Glomerular endothelial cell (primary cell): Measurements from ENCODE around the gene MATR3. TPM values are rescaled to one million over a fixed set of nuclear protein-coding genes. Genes with fewer than 3 reads are reported as not detected.
"Not testable (repeated sequence)": the region's sequence is repeated elsewhere in the genome, so short reads cannot be mapped to it uniquely, and the experiment has no call there.

Experiments
- DNase-seq: peaks from one replicate; pipeline ENCODE4 v3.0.0-alpha.2; 2011; ENCODE audit warnings: low read depth, low spot score; ENCODE audit errors: extremely low read depth
- total RNA-seq: library from RNA; depleted of rRNA; stranded (reverse); fragments of >200 nt; gene quantifications from 2 replicates; pipeline ENCODE4 v1.2.3, GENCODE V29; 2015

MATR3 gene
- total RNA-seq, 1 donor from 2014 or later, result 187 TPM

GRCh38 chr5:139342423-139342723 is 48.8 kb downstream of the MATR3 start:
- DNase-seq, result no peak

- no peak for DNase-seq
Measured at GRCh38 chr5:139343476-139343875, 49.9 kb downstream of the MATR3 start.

DNA sequence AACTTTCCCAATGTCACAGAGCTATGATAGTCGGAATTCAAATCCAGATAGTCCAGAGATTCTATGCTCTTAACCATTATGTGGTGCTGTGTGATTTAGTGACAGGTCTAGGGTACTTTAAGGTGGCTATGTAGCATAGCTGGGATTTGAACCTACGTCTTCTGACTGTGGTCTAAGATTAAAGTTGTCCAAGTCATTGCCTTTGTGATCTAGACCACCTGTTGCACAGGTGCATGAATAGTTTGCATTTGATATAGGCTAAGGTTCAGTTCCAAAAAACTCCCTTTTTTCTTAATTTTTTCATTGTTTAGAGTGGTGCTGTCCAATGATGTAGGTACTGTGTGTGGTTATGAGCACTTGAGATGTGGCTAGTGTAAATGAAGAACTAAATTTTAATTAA is 50.6 kb downstream of the MATR3 start:
- DNase-seq, result no peak

- not testable (repeated sequence) for DNase-seq
Measured at GRCh38 chr5:139345442-139345841, 51.9 kb downstream of the MATR3 start.

DNA sequence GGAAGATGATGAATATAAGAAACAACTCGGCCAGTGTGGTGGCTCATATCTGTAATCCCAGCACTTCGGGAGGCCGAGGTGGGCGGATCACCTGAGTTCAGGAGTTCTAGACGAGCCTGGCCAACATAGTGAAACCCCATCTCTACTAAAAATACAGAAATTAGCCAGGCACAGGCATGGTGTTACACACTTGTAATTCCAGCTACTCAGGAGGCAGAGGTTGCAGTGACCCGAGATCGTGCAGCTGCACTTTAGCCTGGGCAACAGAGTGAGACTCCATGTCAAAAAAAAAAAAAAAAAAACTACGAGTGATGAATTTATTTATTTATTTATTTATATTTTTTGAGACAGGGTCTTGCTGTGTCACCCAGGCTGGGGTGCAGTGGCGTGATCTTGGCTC is 54.3 kb downstream of the MATR3 start:
- not testable (repeated sequence) for DNase-seq

DNA sequence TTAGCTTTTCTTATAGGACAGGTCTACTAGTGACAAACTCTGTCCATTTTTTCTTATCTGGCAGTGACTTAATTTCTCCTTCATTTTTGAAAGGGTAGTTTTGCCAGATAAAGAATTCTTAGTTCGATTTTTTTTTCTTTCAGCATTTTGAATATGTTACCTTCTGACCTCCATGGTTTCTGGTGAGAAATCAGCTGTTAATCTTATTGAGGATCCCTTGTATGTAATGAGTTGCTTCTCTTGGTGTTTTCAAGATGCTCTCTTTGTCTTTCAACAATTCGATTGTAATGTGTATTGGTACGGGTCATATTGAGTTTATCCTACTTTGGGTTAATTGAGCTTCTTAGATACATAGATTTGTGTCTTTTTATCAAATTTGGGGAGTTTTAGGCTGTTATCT is 60.6 kb downstream of the MATR3 start:
- no peak for DNase-seq

DNA sequence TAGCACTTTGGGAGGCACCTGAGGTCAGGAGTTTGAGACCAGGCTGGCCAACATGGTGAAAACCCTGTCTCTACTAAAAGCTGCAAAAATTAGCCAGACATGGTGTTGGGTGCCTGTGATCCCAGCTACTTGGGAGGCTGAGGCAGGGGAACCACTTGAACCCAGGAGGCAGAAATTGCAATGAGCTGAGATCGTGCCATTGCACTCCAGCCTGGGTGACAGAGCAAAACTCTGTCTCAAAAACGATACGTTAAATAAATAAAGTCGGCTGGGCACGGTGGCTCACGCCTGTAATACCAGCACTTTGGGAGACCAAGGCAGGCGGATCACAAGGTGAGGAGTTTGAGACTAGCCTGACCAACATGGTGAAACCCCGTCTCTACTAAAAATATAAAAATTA is 62.4 kb downstream of the MATR3 start:
- not testable (repeated sequence) for DNase-seq

DNA sequence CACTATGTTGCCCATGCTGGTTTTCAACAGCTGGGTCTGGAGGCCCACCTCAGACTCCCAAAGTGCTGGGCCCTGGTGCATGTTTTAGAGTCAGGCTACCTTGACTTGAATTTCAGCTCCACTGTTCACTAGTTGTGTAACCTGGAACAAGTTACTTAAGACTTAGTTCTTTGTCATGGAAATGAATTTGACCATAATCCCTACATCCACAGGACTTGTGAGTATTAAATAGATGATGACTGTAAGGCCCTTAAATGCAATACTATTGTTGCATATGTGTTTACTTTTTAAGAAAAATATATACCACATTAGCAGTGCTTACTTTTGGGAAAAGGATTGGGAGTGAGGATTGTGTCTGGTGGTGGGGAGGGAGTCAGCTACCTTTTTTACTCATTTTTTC is 64.5 kb downstream of the MATR3 start:
- no peak for DNase-seq

GRCh38 chr5:139360384-139360783 is 66.8 kb downstream of the MATR3 start:
- no peak for DNase-seq

DNA sequence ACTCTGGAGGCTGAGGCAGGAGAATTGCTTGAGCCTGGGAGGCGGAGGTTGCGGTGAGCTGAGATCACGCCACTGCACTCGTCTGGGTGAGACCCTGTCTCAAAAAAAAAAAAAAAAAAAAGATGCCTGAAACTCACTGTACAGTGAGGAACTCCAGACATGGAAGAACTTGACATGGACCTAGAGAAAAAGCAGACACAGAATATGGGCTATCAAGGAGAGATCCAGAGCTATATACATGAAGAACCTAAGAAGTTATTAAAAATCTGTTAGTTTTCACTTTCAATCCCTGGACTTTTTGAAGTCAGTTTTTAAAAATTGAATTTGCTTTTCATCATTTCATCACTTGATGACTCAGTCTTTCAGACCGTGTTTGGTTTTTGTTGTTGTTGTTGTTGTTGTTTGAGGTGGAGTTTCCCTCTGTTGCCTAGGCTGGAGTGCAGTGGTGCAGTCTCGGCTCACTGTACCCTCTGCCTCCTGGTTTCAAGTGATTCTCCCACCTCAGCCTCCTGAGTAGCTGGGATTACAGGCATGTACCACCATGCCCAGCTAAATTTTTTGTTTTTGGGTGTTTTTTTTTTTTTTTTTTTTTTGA is 68.4 kb downstream of the MATR3 start:
- no peak for DNase-seq

DNA sequence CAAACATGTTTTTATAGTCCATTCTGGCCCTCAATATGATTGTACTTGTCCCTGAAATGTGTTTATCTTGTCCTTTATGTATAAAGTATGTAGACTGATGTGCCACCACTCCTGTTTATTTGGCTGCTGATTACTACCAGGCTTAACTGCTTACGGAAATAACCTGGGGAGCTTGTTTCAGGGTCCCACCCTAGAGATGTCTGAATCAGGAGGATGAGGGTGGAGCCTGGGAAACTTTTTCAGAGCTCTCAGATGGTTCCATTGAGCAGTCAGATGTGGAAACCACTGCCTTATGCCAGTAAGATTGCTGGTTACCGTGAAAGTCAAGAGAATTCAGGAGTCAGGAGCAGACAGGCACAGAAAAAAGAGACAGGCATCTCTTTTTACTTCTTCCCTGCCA is 70.4 kb downstream of the MATR3 start:
- no peak for DNase-seq

- no peak for DNase-seq
Measured at GRCh38 chr5:139364466-139364865, 70.9 kb downstream of the MATR3 start.

DNA sequence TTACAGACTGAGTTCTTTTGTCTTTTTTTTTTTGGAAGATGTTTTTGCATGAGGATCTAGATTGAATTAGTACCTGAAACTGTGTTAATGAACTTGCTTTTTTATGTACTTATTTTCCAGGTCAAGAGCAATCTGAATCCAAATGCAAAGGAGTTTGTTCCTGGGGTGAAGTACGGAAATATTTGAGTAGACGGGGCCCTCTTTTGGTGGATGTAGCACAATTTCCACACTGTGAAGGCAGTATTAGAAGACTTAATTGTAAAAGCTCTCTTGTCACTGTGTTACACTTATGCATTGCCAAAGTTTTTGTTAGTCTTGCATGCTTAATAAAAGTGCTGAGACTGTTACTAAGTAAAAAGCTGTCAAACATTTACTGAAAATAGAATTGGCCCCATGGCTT is 75.1 kb downstream of the MATR3 start:
- no peak for DNase-seq

- DNase-seq, result no peak
Measured at GRCh38 chr5:139369181-139369580, 75.6 kb downstream of the MATR3 start.

- DNase-seq, result no peak
Measured at GRCh38 chr5:139371482-139372435, 78.2 kb downstream of the MATR3 start.

- no peak for DNase-seq
Measured at GRCh38 chr5:139374909-139375308, 81.4 kb downstream of the MATR3 start.

GRCh38 chr5:139376364-139376763 is 82.8 kb downstream of the MATR3 start:
- DNase-seq, result no peak

DNA sequence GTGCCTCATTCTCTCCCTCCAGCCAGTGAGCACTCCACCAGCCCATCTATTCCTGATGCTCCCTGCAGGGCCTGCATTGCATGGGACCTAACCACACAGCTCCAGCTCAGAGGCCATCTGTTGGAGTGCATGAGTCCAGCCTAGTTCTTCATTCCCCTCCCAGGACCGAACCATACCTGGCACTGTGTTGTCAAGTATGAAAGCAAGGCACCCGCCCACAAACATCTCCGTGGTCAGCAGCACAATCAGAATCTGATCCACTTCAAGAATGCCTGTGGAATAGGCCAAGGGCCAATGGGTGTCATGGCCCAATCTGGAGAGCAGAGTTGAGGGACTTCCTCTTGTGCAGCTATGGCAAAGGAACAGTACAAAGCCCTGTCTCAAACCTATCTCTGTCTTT is 83.7 kb downstream of the MATR3 start:
- no peak for DNase-seq

DNA sequence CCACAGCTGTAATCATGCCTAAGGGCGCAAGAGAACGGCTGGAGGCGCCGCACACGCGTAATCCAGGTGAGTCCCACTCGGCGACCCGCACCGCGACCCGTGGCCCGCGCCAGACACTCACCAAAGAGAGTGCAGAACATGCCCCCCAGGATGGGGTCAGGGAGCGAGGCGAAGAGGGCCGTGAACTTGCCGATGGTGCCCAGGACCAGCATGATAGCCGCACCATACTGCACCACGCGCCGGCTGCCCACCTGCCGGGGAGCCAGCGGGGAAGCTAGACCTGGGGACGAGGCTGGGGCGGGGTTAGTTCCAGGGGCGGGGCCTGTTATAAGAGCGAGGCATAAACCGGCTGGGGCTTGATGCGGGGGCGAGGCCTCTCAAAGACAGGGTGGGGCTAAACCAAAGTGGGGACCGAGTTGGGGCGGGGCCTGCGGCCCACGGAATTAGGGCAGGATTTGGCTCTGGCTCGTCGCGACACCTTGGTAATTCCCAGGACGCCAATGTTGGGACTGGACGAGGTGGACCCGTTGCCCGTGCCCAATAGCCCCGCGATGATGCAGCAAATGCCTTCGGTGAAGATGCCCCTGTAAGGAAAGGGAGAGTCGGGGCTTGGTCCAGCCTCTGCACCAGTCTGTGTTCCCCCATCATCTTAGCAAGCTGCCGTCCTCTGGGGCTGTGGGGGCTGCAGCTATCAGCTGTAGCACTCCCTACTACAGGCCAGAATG is 84.7 kb downstream of the MATR3 start:
- no peak for DNase-seq

GRCh38 chr5:139378941-139379361 is 85.4 kb downstream of the MATR3 start:
- no peak for DNase-seq

DNA sequence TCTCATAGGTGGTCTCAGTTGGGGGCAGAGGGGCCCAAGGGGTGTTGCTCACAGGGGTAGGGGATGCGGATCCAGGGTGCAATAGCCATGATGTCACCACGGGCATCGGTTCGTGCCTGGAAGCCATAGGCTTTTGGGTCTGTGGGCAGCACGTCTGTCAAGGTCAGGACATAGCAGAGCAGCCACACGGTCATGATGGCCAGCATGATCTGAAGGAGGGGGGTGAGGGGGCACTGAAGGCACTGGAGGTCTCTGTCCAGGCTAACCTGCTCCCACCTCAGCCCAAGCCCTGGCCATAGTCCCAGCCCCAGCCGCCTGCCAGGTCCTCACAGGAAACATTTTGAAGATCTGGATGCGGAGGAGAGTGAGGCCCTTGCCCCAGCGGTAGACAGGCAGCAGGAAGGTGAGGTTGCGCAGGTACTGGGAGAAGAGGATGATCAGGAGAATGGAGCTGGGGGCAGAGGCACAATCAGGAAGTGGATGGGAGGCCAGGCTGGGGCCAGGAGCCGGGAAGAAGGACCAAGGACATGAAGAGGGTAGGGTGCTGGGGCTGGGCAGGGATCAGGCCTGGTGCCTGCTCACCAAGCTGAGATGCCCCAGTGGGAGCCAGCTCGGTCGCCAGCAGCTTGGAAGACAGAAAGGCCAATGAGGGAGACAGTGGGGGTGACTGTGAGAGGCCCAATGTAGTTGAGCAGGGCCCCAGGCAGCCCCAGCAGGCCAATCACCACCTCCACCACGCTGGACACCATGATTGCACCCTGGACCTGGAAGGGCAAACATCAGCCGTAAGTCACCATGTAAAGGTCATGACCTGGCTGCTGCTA is 86.3 kb downstream of the MATR3 start:
- DNase-seq, result no peak
